BJ (cell line): ENCODE results near the gene CRISPLD2. TPM values are rescaled to one million over a fixed set of nuclear protein-coding genes. Genes with fewer than 3 reads are reported as not detected.

ENCODE experiments used
- CTCF ChIA-PET: fragments of 350-600 bp; formaldehyde crosslinking; extraction: SDS; loops from one replicate; lab custom pipeline; 2021; ENCODE audit warnings: antibody characterized with exemption, inconsistent platforms; lab: Yijun Ruan, JAX
- POLR2A ChIA-PET: fragments of 300-600 bp; sonication (Branson Sonifier 250); formaldehyde crosslinking; extraction: SDS; loops from one replicate; lab custom pipeline; 2021; ENCODE audit warnings: antibody characterized with exemption; lab: Charles Lee
- DNase-seq: peaks from one replicate; pipeline ENCODE4 v3.0.0-alpha.2; 2011; ENCODE audit warnings: low read depth
- H3K27me3 ChIP-seq: 2 replicates; pipeline ENCODE4 v1.6.0; 2011; ENCODE audit warnings: low read length; ENCODE audit not compliant: control insufficient read depth, insufficient read depth
- H3K36me3 ChIP-seq: 2 replicates; pipeline ENCODE4 v1.5.1; 2011; ENCODE audit warnings: low read length; ENCODE audit not compliant: control insufficient read depth, insufficient read depth
- H3K4me3 ChIP-seq: 2 replicates; pipeline ENCODE4 v1.5.1; 2011; ENCODE audit warnings: low read depth, mild to moderate bottlenecking, control low read depth, low read length
- polyA plus RNA-seq: library from polyadenylated mRNA; depleted of rRNA; stranded (reverse); fragments of >200 nt; gene quantifications from 2 replicates; pipeline ENCODE4 v1.2.3, GENCODE V29; 2011
- TF ChIP-seq, protein P1 (sequence below): IDR thresholded peaks from 2 replicates; pipeline ENCODE4 v1.5.1; 2011; ENCODE audit warnings: low read depth, mild to moderate bottlenecking, control low read depth, inconsistent platforms, low read length, moderate library complexity; ENCODE audit not compliant: insufficient read depth

CRISPLD2 gene
- polyA plus RNA-seq, 1 experiment, result 183 TPM

DNA sequence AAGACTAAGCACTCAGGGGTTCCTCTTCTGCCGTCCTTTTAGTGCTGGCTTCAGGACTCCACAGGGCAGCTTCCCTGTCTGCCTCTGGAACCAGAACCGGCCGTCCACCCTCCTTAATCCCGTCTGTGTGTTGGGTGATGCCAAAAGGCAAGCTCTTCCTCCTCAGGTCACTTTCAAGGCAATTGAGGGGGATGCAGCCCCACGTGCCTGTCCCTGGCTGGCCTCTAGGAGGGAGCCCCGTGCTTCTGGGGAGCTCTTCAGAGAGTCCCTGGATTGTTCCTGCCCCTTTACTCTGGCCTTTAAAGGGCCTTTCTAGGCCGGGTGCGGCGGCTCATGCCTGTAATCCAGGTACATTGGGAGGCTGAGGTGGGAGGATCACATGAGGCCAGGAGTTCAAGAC is 77.1 kb downstream of the CRISPLD2 start:
- CTCF ChIA-PET, result interaction anchor here (0.9 kb wide), 1 partner anchor 10 kb away, joined by 3 read pairs; no protein-coding TSS in a partner anchor
- TF ChIP-seq, protein P1, sequence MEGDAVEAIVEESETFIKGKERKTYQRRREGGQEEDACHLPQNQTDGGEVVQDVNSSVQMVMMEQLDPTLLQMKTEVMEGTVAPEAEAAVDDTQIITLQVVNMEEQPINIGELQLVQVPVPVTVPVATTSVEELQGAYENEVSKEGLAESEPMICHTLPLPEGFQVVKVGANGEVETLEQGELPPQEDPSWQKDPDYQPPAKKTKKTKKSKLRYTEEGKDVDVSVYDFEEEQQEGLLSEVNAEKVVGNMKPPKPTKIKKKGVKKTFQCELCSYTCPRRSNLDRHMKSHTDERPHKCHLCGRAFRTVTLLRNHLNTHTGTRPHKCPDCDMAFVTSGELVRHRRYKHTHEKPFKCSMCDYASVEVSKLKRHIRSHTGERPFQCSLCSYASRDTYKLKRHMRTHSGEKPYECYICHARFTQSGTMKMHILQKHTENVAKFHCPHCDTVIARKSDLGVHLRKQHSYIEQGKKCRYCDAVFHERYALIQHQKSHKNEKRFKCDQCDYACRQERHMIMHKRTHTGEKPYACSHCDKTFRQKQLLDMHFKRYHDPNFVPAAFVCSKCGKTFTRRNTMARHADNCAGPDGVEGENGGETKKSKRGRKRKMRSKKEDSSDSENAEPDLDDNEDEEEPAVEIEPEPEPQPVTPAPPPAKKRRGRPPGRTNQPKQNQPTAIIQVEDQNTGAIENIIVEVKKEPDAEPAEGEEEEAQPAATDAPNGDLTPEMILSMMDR, result no peak
- Histone ChIP-seq H3K4me3 (no peak overlapping the region), H3K36me3 (peaks cover 17% of the 10 kb centered on the region), H3K27me3 (no peaks in the 10 kb centered on the region)
- POLR2A ChIA-PET, result no interaction called here
- DNase-seq, result no peak

DNA sequence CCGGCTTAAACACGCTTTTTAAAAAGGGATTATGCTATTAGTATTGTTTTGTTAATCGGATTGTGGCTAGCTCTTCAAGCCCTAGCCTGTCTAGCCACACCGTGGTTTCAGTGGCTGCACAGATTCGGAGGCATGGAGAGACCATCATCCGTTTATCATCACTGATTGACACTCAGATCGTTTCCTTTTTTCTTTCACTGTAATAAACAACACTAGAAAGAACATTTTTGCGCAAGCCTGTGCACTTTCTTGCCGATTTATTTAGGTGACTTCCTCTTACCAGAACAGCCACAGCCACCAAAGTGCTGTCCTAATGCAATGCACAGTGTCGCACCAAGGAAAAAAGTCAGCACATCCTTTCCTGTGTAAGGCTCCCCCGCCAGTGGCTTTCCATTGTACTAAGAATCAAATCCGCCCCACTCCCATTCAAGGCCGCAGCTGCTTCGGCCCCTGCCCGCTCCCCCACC is 78.2 kb downstream of the CRISPLD2 start:
- TF ChIP-seq, protein P1, result no peak
- ChIA-PET POLR2A (no interaction called here), CTCF (interaction anchor here (0.9 kb wide), 1 partner anchor 11 kb away, joined by 3 read pairs; no protein-coding TSS in a partner anchor)
- Histone ChIP-seq H3K4me3 (no peak overlapping the region), H3K27me3 (no peaks in the 10 kb centered on the region), H3K36me3 (peaks cover 15% of the 10 kb centered on the region)
- DNase-seq, result no peak

DNA sequence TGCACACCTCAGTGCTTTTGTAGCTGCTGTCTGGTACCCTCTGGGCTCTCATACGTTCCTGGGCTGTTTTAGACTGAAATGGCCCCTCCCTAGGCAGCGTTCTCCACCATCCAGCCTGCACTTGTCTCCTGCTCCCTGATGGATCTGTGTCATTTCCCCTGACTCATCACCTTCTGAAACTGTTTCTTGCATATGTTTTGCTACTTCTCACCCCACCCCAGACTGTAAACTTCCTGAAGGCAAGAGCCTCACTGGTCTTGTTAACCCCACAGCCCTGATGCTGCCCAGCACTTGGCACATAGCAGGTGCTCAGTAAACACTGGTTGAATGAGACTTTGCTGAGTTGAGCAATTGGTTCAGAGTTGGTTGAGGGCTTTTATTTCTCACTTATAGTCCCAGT is 78.7 kb downstream of the CRISPLD2 start:
- ChIA-PET CTCF (no interaction called here), POLR2A (no interaction called here)
- TF ChIP-seq, protein P1, result no peak
- DNase-seq, result no peak
- Histone ChIP-seq H3K4me3 (no peak overlapping the region), H3K27me3 (no peaks in the 10 kb centered on the region), H3K36me3 (peaks cover 10% of the 10 kb centered on the region)

DNA sequence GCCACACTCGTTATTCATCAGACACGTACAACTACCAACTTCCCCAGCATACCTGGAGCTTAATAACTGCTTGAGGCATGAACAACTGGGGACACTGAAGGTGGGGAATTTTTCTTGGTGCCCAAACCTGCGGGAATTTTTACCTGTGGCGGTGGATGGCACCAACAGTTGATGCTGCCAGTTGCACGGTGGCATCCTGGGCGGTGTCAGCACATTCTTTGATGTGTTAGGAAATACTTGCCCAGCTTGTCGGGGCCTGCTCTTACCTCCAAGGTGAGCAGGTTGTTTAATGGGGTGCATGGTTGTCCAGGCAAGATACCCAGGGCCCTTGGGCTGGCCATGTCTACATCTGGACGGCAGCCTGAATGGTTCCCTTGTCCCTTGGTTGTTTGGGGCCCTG is 79.6 kb downstream of the CRISPLD2 start:
- H3K27me3 ChIP-seq, result no peaks in the 10 kb centered on the region
- CTCF ChIA-PET, result interaction anchor here (0.8 kb wide), 1 partner anchor 52 kb away, joined by 3 read pairs; no protein-coding TSS in a partner anchor
- H3K4me3 ChIP-seq, result no peak overlapping the region
- DNase-seq, result no peak
- POLR2A ChIA-PET, result no interaction called here
- TF ChIP-seq, protein P1, result no peak
- H3K36me3 ChIP-seq, result peaks cover 9% of the 10 kb centered on the region

DNA sequence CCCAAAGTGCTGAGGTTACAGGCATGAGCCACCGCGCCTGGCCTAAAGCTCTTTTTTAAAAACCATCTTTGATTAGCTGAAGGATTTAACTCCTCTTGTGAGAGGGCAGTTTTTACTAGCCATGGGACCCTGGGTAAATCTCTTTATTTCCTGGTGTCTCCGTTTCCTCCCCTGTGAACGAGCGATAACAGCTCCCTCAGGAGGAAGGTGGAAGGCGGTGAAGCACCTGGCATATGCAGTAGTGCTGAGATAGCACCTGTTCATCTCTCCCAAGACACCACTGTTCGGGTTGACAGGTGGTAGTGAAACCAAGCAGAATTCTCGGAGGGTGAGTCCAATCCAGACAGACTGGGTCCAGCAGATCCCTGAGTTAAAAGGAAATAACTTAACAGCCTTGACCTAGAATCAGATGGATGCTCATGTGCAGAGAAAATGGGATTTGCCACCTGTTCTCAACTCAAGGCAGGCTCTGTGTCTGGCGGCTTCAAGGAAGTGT is 86.2 kb downstream of the CRISPLD2 start:
- H3K4me3 ChIP-seq, result no peak overlapping the region
- peaks cover 7% of the 10 kb centered on the region for H3K36me3 ChIP-seq
- ChIA-PET CTCF (no interaction called here), POLR2A (no interaction called here)
- H3K27me3 ChIP-seq, result no peaks in the 10 kb centered on the region
- DNase-seq, result no peak
- TF ChIP-seq, protein P1, result no peak
